Stimulated activated naive CD4-positive, alpha-beta T cell (primary cell): ENCODE measurements around the gene NEU4.
"Not testable (repeated sequence)": the region's sequence is repeated elsewhere in the genome, so short reads cannot be mapped to it uniquely, and the experiment has no call there.

ENCODE experiments used
- DNase-seq, 6 experiments: peaks; one replicate each; lab custom pipeline; 2025; lab: John Stamatoyannopoulos, UW

NEU4 gene

DNA sequence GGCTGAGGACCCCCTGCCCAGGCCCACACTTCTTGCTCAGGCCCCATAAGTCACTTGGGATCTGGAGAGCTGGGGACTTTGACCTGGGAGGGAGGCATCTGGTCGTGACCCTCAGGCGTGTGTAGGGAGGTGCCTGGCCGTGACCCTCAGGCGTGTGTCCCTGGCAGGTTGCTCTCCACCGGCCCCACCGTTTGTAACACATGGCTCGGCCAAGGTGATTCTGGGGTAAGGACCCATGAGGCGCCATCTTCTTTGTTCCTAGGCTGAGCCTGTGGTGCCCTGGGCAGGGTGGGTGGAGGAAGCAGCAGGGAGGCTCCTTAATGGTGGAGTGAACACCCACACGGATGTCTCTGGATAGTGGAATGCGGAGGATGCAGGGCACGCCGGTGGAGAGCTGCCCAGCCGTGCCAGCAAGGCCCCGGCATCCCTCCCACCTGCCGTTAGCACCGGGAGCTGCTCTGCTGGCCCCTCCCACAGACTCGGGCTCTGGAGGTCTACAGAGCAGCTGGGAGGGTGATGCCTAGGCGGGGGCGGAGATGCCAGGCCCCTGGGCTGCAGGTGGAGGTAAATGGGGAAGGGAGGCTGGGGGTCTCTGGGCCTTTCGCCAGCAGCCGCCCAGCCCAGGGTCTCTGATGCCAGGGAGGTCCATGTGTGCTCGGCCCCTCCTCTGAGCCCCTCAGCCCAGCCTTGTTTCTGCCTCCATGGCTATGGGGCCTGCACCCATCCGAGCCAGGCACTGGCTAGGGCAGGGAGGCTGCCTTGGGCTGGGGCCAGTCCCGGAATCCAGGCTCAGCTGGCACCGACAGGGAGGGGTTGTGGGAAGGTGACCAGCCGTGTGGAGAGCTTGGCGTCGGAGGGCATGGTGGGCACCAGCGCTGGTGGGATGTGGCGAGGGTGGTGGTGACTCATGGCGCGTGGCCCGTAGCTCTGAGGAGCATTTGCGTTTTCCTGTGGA is 33.5 kb upstream of the NEU4 start:
- DNase-seq: no peak

DNA sequence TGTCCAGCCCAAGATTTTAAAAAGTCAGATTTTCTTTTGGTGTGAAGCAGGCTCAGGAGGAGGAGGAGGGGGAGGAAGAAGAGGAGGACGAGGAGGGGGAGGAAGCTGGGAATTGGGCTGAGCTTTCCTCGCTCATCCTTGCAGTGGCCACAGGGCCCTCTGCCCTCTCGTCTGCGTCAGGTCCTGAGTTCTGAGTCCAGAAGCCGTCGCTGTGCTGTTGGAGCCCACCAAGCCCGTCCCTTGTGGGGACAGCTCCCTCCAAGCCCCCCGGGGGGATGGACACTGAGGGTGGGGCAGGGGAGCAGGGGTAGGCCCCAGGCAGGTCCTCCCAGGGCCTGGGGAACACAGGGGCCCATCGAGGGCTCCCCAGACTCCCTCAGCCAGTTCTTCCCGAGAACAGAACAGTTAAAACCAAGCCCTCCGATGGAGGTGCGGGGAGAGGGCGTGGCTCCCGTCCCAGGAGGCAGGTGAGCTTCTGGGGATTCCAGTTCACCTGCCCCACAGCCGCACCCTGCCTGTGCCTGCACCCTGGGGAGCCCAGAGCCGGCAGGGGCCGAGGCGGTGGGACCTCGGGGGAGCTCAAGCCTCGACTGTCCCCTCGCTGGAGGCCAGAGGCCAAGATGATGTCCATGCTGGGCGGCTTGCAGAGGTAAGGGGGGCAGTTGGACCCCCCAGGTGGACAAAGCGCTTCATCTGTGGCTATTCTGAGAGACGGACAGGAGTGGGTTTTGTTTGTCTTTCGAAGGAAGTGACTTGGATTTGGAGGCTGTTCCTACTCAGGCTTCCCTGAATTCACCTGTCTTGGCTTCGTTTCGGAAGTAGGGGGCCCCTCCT is 32.4 kb upstream of the NEU4 start, which contains the start of gene GAL3ST2:
Gene GAL3ST2, plus strand, starts transcription at position 487 of the 834 bp plus-strand sequence. Its CDS starts 134 bp downstream, at position 621.
- no peak for DNase-seq

DNA sequence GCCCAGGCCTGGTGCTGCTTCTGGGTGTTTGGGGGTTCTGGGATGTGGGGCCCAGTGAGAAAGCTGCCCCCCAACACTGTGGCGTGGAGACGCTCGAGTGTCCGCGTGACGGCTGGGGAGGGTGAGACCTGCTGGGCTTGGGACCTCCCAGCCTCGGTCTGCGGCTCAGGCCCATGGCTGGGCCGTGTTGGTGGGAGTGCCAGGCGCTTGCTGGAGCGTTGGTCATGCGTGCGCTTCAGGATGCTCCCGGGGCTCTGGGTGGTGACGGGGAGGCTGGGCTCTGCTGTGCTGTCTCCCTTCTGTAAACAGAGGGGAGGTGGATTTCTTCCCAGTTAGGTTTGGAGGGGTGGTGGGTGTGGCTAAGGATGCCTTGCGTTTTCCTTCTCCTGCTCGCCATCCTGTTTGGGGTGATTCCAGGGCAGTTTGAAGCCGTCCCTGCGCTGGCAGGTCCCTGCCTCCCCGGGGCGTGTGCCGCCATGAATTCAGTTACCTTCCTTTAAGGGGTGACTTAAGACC is 31.8 kb upstream of the NEU4 start:
- DNase-seq: no peak

DNA sequence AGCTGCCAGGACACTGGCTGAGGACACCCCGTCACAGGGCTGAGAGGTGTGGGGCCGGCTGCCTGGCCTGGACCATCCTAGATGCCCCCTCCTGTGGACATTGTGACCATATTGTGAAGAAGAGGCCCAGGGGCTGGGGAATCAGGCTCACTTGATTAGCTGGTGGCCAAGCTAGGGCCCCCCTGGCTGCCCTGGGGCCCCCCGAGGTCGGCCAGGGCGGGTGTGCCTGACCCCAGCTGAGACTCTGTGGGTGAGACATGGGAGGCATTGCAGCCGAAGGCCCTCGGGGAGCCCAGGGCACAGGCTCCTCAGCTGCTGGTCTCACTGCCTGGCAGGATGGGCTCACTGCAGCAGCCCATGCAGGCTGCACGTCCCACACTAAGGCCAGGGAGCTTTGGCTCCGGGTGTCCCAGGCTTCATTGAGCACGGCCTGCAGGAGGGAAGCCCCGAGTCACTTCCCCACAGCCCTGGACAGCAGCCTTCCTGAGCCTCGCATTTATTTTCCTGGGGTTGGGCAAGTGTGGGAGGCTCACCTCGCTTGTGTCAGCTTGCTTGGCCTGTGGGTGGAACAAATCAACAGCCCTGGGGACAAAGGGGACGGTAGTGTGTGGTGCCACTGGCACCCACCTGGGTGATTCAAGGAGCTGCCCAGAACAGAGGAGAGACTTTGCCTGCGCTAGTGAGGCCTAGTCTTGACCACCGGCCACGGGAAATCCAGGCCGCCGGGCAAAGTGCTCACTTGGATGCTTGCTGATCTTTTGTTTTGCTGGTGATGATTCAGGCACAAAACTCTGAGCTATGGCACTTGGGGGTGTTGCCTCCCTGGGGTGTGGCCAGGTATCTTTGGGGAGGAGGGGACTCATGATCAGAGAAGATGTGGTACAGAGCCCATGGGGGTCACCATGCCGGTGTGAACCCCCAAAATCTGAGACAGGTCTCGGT is 31.0 kb upstream of the NEU4 start:
- no peak for DNase-seq

DNA sequence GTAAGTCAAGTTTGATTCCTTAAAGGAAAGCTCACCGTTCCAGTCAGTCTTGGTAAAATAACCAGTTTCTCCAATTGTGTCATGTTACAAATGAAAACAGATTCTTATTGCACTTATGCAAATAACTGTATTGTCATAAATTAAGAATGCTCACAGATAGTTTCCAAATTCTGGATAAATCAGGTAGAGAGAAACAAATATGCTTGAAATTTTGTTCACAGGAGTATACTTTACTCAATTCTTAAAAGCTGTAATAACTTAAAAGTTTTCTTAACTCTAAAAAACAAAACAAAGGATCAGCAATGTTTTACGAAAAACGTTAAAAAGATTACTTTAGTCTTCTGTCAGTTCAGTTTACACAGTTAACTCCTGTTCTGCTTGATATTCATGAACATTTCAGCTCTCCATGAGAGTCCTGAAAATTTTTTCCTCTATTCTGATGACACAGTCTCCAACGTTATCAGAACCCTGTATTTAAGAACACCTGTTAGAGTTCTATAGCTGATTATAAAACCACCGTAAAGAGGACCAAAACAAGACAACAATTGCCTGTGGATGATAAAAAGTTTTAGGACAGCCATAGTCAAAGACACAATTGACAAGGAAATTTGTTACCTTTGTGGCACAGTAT is 27.9 kb upstream of the NEU4 start:
- no peak for DNase-seq

DNA sequence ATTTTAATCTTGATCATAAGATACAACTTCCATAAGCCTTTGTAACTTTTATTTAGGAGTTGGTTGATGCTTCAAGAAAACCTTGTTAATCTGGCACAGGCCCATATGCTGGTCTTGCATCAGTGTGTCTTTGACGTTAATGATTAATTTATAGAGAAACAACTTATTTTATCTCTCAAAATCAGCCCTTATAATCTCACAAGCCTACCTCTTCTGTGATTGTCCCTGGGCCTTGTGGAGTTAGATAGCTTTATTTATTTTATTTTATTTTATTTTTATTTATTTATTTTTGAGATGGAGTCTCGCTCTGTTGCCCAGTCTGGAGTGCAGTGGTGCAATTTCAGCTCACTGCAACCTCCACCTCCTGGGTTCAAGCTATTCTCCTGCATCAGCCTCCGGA is 26.9 kb upstream of the NEU4 start:
- DNase-seq: not testable (repeated sequence)

DNA sequence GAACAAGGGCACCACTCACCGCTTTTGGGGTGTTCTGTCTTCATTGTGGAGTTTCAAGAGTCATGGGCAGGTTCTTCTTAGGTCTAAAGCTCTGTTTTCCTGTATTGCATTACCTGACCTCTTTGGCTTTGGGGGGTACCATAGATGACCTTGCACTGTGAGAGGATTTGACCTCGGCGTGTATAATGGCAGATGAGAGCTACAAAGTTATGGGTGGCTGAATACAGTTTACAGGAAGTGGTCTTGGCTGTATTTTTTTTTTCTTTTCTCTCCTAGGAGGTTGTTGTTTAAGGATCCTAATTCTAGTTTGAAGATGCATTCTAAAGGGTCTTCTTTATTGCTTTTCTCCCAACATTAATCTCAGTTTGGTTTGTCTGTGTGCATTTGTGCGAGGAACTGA is 20.9 kb upstream of the NEU4 start:
- DNase-seq: no peak

DNA sequence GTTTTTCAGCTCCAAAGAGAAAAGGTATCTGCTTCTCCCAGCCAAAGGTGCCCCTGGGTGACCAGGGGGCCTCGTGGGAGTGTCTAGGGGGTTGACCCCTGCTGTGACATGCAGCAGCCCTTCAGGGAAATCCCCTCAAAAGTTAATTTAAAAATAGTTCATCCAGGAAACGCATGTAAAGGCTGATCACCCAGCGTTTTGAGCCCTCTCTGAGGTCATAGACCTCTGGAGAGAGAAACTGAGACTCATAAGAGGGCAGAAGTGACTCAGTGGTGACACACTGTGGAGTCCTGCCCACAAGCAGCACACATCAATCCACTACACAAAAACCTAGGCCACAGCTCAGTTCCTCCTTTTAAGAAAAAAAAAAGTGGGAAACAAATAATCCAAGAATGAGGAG is 20.4 kb upstream of the NEU4 start:
- DNase-seq: no peak

DNA sequence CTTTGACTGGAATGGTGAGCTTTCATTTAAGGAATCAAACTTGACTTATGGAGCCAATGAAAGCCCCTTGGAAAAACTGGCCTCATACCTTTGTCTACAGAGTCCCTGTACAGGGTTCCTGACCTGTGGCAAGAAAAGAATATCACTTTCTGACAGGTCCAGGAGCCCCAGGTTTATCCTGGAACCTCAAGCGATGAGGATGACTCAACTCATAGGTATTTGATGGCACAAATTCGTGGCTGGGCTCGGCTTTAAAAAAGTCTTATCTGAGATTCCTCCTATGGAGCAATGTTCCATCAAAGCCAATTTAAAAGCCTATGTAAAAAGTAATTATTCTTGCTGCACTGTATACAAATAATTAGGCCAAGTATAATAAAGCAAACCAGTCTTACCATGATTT is 17.6 kb upstream of the NEU4 start:
- not testable (repeated sequence) for DNase-seq

DNA sequence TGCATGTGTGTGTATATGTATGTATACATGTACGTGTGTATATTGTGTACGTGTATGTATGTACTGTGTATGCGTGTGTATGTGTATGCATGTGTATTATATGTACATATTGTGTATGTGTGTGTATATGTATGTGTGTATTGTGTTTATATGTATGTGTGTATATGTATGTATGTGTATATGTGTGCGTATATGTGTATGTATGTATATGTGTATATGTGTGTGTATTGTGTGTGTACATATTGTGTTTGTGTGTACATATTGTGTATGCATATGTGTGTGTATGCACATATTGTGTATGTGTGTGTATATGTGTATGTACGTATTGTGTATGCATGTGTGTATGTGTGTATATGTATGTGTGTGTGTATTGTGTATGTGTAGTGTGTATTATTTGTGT is 15.6 kb upstream of the NEU4 start:
- no peak for DNase-seq

DNA sequence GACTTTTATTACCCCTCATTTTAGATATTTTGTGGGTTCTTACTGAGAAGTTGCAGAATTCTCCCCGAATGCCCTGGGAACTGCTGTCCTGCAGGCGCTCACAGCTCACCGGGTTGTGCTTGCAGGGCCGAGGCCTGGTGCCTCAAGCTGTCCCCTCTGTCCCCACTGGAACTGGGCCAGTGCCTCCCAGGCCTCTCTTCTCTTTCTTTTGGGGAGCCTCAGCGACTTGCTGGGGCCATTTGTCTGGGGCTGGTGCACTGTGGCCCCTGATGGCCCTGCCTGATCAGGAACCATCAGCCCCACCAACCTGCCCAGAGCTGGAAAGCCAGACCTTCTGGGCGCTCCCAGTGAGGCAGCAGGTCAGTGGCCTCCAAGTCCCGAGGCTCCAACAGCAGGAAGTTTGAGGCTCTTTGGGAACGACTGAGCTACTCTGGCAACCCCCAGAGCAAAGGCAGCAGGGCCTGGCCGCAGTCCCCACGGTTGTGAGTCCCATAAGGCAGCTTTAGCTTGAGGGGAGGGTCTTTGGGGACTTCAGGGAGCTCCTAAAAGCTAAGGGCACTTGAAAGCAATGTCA is 14.7 kb upstream of the NEU4 start:
- no peak for DNase-seq

DNA sequence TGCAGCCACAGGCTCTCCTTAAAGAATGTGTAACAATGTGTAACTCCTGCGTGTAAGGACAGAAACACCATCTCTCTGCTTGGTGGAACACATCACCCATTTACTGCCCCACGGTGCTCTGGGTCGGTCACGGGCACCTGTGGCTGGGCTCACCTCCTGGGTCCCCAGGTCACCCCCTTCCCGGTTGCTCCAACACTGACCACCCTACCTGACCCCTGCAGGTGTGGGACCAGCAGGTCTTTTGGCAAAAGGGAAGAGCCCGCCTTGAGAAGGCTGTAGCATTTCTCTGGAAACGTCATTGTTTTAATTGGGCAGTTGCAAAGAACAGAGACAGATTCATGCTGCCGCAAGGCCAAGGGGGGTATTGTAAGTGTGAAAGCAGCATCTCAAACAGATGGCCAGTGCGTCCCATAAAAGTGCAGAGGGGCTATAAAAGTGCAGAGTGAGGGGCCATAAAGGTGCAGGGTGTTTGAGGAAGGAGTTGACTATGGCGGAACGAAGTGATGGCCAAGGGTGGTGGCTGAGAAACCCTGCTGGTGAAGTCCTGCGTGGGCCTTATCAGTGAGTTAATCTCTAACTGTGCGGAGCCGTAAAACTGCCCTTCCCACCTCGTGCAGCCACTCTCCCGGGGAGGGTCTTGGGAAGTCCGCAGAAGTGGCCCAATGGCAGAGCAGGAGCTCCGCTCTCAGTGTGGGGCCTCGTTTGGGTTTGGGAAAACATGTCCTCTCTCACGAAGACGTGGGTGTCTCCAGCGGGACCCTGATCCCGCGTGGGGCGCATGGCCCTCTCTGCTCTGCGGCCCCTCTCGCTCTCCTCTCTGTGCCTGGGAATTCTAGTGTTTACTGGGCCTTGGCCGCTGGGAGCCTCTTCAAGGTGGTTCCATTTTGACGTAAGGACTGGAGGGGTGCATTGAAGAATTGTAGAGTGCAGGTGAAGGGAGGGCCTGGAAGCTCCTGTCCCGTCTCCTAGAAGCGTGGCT is 13.7 kb upstream of the NEU4 start:
- DNase-seq: no peak

DNA sequence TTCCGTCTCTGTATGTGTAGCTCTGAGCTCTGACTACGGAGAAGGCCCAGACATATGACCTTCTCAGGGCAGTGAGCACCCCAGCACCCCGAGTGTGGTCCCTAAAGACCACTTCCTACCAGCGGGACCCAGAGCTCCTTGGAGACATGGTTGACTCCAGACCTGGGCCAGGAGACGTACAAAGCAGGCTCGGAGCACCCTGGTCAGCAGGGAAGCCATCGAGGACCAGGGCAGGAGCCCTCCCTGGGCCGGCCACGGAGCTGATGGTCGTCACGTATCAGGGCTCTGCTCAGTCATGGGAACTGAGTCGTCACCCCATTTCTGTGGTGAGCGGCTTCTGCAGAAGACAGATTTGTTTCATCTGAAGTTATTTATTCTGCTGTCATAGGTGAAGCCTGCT is 12.8 kb upstream of the NEU4 start:
- DNase-seq: no peak

DNA sequence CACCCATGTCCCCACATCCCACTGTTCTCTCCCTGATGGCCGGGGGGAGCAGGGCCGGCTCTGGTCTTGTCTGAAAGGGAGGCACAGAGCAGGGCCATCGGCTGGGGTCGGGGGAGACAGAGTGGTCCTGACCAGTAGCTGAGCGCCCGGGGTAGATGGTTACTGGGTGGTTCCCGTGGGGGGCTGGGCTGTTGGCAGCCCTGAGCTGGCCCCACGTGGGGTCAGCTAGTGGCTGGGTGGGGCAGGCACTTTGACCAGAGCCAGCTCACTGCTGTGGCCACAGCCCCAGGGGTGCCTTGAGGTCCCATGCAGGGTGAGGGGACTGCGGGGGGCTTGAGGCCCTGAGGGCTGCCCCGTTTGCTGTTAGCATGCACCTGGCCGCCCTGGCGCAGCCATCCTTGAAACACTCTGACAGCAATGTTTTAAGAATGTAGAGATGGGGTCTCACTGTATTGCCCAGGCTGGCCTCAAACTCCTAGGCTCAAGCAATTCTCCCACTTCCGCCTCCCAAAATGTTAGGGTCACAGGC is 12.3 kb upstream of the NEU4 start:
- DNase-seq: no peak

DNA sequence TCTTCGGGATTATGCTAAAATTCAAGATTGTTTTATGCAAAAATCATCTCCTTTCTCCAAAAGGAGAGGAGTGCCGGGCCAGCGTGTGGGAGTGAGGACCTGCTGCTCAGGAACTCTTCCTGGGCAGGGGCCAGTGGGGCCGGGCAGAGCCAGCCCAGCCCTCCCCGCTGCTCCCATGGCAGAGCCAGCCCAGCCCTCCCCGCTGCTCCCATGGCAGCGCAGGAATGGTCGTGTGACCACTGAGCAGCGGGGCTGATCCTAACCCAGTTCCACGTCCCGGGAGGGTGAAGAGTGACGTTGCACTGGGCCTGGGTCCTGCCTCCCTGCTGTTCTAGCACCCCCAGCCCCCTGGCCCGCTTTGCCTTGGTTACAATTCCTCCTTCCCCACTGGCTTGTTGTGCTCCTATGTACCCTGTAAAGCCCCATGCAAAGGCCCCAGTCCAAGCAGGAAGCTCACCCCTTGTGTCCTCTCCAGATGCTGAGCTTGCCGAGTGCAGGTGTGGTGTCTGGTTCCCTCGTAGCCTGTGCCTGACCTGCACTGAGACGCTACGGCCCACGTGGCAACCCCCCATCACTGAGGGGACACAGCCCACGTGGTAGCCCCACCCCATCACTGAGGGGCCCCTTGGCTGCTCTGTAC is 11.4 kb upstream of the NEU4 start:
- DNase-seq: no peak

DNA sequence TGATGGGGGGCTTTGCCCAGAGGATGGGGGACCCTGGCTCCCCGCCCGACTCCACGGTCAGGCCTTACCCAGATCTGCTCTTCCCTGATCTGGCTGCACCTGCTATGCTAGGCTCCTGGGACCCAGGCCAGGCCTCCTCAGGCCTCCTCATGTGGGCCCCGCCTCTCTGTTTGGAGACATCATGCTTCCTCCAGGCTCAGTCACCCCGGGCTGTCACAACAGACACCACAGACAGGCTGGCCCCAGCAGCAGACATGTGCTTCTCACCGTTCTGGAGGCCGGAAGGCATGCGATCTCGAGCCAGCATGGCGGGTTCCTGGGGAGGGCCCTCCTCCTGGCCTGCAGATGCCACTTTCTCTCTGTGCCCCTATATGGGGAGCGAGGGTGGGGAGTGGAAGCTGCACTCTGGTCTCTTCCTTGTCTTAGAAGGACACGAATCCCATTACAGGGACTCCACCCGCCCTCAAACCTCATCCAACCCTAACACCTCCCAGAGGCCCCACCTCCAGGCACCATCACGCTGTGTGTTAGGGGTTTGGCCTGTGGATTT is 10.8 kb upstream of the NEU4 start:
- DNase-seq: no peak

DNA sequence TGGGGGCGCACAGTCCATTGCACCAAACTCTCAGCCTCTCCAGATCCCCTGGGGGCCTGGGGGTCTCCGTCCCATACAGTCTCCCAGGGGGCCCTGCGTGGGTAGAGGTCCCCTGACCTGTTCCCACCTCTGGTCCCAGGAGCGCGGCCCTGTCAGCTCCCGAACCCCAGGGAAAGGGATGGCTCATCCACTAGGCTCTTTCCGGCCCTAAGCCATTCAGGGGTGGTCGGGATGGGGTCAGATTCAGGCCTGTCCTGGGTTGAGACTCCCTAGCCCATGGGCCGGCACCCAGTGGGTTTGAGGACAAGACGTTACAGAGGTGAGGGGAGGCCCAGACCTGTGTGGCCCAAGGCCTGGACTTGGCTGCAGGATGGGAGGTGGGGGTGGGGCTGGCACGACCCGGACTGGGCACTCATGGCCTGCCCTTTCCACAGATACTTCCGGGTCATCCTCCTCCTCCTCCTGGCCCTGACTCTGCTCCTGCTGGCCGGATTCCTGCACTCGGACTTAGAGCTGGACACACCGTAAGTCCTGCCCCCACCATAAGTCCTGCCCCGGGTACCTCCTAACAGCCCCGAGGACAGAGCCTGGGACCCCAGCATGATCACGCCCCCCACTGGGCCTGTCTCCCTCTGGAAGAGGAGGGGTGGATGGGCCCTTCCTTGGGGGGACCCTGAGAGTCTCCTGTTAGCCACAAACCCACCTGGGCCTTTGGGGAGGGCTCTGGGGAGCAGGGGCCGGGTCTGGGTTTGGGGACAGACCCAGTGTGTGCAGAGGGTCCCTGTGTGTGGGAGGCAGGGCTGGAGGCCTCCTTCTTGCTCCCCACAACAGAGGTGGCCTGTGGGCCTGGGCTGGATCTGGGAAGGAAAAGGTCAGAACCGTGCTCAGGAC is 10.1 kb upstream of the NEU4 start:
- no peak for DNase-seq
